HEK293T (cell line): ENCODE data around the gene ELF4.

Experiments used
- CTCF ChIA-PET: fragments of 350-600 bp; formaldehyde crosslinking; extraction: SDS; loops from one replicate; lab custom pipeline; 2021; ENCODE audit warnings: antibody characterized with exemption, inconsistent platforms; lab: Yijun Ruan, JAX
- POLR2A ChIA-PET: fragments of 350-600 bp; formaldehyde crosslinking; extraction: SDS; loops from one replicate; lab custom pipeline; 2020; ENCODE audit warnings: antibody characterized with exemption, inconsistent platforms; lab: Yijun Ruan, JAX
- DNase-seq: peaks from one replicate; pipeline ENCODE4 v3.0.0; 2012; ENCODE audit warnings: mixed read lengths; ENCODE audit errors: extremely low spot score
- ARNT ChIP-seq: fragments of 450-650 bp; IDR thresholded peaks from 2 replicates; pipeline ENCODE4 v1.6.1; 2017; ENCODE audit warnings: mild to moderate bottlenecking
- BHLHE40 ChIP-seq: fragments of 450-650 bp; IDR thresholded peaks from 2 replicates; pipeline ENCODE4 v1.6.1; 2016; ENCODE audit warnings: mild to moderate bottlenecking, moderate library complexity, borderline replicate concordance
- CTBP1 ChIP-seq: fragments of 450-650 bp; IDR thresholded peaks from 2 replicates; pipeline ENCODE4 v1.6.1; 2016; ENCODE audit warnings: borderline replicate concordance
- ELF4 ChIP-seq: fragments of 450-650 bp; IDR thresholded peaks from 2 replicates; pipeline ENCODE4 v1.6.1; 2017; ENCODE audit warnings: antibody characterized with exemption
- FOXA1 ChIP-seq: fragments of 450-650 bp; IDR thresholded peaks from 2 replicates; pipeline ENCODE4 v1.6.1; 2016; ENCODE audit warnings: mild to moderate bottlenecking
- FOXK2 ChIP-seq: fragments of 450-650 bp; IDR thresholded peaks from 2 replicates; pipeline ENCODE4 v1.6.1; 2016; ENCODE audit warnings: mild to moderate bottlenecking
- FOXM1 ChIP-seq: fragments of 450-650 bp; IDR thresholded peaks from 2 replicates; pipeline ENCODE4 v1.6.1; 2017; ENCODE audit warnings: mild to moderate bottlenecking, borderline replicate concordance
- HDGF ChIP-seq: fragments of 450-650 bp; IDR thresholded peaks from 2 replicates; pipeline ENCODE4 v1.6.1; 2017; ENCODE audit warnings: antibody characterized with exemption, borderline replicate concordance
- L3MBTL2 ChIP-seq: fragments of 450-650 bp; conservative IDR thresholded peaks from 2 replicates; pipeline ENCODE4 v1.6.1; 2016; ENCODE audit warnings: mild to moderate bottlenecking
- LEF1 ChIP-seq: fragments of 450-650 bp; IDR thresholded peaks from 2 replicates; pipeline ENCODE4 v1.6.1; 2017; ENCODE audit warnings: mild to moderate bottlenecking, borderline replicate concordance
- NFRKB ChIP-seq: fragments of 450-650 bp; IDR thresholded peaks from 2 replicates; pipeline ENCODE4 v1.6.1; 2016; ENCODE audit warnings: mild to moderate bottlenecking, moderate library complexity
- SP1 ChIP-seq: fragments of 450-650 bp; IDR thresholded peaks from 2 replicates; pipeline ENCODE4 v1.6.1; 2017
- SUZ12 ChIP-seq: fragments of 450-650 bp; IDR thresholded peaks from 2 replicates; pipeline ENCODE4 v1.6.1; 2016; ENCODE audit warnings: mild to moderate bottlenecking
- TARDBP ChIP-seq: fragments of 450-650 bp; IDR thresholded peaks from 2 replicates; pipeline ENCODE4 v1.6.1; 2016
- ZNF384 ChIP-seq: fragments of 450-650 bp; IDR thresholded peaks from 2 replicates; pipeline ENCODE4 v1.6.1; 2016
- TF ChIP-seq, protein P1 (sequence below): fragments of 450-650 bp; IDR thresholded peaks from 2 replicates; pipeline ENCODE4 v1.6.1; 2016

ELF4 gene

DNA sequence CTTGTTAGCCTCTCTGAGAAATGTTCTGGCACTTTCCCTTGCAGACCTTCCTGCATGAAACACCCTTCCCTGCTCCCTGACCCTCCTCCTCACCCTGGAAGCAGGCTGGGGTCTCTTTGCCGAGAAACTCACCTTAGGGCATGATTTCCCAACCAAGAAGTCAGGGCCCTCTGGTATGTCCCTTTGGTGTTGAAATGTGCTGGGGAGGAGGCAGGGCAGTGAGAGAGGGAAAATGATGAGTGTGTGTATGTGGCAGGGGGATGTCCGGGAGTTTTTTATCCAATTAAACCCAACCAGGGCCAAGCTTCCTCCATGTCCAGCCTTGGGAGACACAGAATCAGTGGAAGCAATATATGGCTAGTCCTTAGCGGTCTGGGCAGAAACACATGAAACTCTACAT is 5.1 kb downstream of the ELF4 start:
- ChIA-PET POLR2A (no interaction called here), CTCF (no interaction called here)
- DNase-seq = no peak
- TF ChIP-seq CTBP1 (no peak), NFRKB (no peak)

DNA sequence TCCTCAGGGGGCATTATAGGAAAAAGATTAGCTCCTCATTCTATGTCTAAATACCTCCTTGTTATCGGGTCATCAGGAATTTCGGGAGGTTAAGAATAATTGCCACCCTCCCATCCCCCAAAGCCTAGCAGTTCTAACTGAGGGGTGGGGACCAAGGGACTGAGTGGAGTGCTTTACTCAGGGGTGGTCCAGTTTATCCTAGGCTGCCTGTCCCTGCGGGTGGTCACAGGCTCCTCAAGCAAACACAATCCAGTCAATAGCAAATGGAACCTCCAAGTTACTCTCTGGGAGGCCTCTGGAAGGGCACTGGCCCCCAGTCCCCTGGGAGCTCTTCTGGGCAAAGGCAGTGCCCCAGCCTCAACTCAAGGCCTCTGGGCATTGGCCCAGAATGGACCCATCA is 6.7 kb downstream of the ELF4 start:
- TF ChIP-seq FOXK2 (no peak), FOXA1 (no peak), NFRKB (no peak), CTBP1 (no peak), BHLHE40 (no peak), TARDBP (no peak), ELF4 (no peak), SUZ12 (no peak), ARNT (no peak), FOXM1 (no peak), HDGF (no peak), LEF1 (no peak), SP1 (no peak), ZNF384 (no peak), L3MBTL2 (no peak)
- TF ChIP-seq, protein P1, sequence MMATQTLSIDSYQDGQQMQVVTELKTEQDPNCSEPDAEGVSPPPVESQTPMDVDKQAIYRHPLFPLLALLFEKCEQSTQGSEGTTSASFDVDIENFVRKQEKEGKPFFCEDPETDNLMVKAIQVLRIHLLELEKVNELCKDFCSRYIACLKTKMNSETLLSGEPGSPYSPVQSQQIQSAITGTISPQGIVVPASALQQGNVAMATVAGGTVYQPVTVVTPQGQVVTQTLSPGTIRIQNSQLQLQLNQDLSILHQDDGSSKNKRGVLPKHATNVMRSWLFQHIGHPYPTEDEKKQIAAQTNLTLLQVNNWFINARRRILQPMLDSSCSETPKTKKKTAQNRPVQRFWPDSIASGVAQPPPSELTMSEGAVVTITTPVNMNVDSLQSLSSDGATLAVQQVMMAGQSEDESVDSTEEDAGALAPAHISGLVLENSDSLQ = no peak
- no peak for DNase-seq
- ChIA-PET POLR2A (no interaction called here), CTCF (interaction anchor here (0.7 to 1.0 kb wide), 2 partner anchors 51 to 178 kb away, joined by 3 read pairs; no protein-coding TSS in a partner anchor)

DNA sequence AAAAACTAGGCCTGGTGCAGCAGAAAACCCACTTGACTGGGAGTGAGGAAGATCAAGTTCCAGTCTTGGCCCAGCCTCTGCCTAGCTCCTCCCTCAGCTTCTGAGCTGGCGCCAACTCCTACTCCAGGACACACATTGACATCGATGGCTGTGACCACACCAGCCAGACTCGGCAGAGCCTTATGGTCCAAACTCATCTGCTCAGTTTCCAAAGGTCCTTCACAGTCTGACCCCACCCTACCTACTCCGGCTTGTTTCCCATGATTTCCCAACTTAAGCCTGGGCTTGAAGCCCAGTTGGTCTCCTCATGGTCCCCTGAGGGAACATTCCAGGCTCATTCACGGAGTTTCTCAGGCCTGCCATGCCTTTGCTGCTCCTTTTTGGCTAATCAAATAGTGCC is 10.1 kb downstream of the ELF4 start:
- CTCF ChIA-PET = interaction anchor here (1.1 kb wide), 1 partner anchor 9 kb away, joined by 3 read pairs; no protein-coding TSS in a partner anchor
- POLR2A ChIA-PET = no interaction called here

DNA sequence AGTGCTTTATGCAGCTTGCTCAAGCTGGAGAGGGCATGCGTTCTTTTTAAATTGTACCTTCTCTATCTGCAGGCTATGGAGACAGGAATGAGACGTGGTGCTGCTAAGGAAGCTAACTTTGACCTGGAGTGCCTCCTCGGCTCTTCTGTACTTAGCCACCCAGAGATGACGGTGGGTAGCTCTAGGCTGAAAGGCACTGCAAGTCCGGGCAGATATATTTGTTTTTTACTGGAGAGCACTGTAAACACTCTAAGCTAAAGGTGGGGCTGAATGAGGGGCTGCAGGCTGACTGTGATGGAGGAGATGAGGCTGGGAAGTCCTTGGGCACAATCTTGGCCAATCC is 12.1 kb downstream of the ELF4 start:
- TF ChIP-seq, protein P1 = no peak
- TF ChIP-seq FOXA1 = no peak
- TF ChIP-seq FOXM1 = no peak
- no peak for TF ChIP-seq BHLHE40
- TF ChIP-seq ZNF384 = no peak
- TF ChIP-seq ARNT = no peak
- no peak for TF ChIP-seq L3MBTL2
- DNase-seq = no peak
- ChIA-PET CTCF (interaction anchor here (0.8 kb wide), 1 partner anchor 19 kb away, joined by 4 read pairs; no protein-coding TSS in a partner anchor), POLR2A (interaction anchor here (0.6 kb wide), 1 partner anchor 10 kb away, joined by 3 read pairs; no protein-coding TSS in a partner anchor)

More for the DNA sequence above, 10.1 kb downstream of the ELF4 start:
- no peak for DNase-seq
- no peak for TF ChIP-seq FOXA1
- TF ChIP-seq BHLHE40 = no peak
- TF ChIP-seq ELF4 = no peak
- TF ChIP-seq LEF1 = no peak
- TF ChIP-seq, protein P1 = no peak
- no peak for TF ChIP-seq FOXK2
- TF ChIP-seq CTBP1 = no peak
- no peak for TF ChIP-seq ARNT
- TF ChIP-seq ZNF384 = no peak
- no peak for TF ChIP-seq FOXM1
- no peak for TF ChIP-seq NFRKB
- TF ChIP-seq SP1 = no peak
- no peak for TF ChIP-seq TARDBP
- no peak for TF ChIP-seq L3MBTL2
- no peak for TF ChIP-seq SUZ12
- no peak for TF ChIP-seq HDGF

DNA sequence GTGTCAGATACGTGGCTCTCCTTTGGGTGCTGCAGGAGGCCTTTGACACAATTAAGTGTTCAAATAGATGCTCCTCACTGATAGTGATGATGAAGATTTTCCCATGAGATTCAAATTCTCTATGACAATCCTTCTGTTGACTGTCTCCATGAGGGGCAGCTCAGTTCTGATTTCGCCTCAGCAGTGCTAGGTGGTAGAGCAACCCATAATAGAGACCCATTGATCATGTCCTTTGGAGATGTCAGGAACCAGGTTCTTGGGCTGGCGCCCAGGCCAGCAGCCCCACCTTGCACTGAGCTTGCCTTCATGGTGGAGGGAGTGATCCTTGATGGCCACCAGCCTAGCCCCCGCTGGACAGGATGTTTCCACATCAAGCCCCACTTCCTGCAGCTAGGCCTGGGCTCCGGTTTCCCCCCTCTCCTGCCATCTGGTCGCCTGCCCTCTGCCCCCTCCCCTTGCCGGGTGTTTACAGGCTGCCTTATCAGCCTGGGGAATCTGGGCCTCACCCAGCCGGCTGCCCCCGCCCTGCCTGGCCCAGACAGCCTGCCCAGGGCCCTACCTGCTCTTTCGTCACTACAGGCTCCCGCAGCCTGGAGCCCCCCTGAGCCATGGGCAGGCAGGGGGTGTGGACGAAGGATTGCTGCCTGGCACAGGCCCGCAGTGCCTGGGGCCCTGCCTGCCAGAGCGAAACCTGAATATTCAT is 12.6 kb downstream of the ELF4 start:
- CTCF ChIA-PET = interaction anchor here (0.8 kb wide), 1 partner anchor 18 kb away, joined by 4 read pairs; no protein-coding TSS in a partner anchor
- POLR2A ChIA-PET = no interaction called here
- no peak for DNase-seq
- TF ChIP-seq NFRKB (no peak), LEF1 (no peak), L3MBTL2 (no peak), BHLHE40 (no peak), SUZ12 (no peak)
- TF ChIP-seq, protein P1 = no peak
